Effector memory CD4-positive, alpha-beta T cell (primary cell): ENCODE results near the gene DDX60.

Experiments used
- DNase-seq, 3 donors: peaks; one replicate each; pipeline ENCODE4 v3.0.0-alpha.2; 2020
- H3K27ac ChIP-seq: 2 replicates; pipeline ENCODE4 v1.7.0; 2013; ENCODE audit warnings: mild to moderate bottlenecking, low read length, moderate library complexity; ENCODE audit not compliant: insufficient read depth, poor library complexity, severe bottlenecking
- H3K27me3 ChIP-seq: replicated peaks from 2 replicates; pipeline ENCODE4 v1.7.0; 2013; ENCODE audit warnings: mild to moderate bottlenecking, low read length; ENCODE audit not compliant: insufficient read depth, control insufficient read depth, poor library complexity, severe bottlenecking
- H3K36me3 ChIP-seq: 2 replicates; pipeline ENCODE4 v1.7.0; 2013; ENCODE audit warnings: mild to moderate bottlenecking, low read length, moderate library complexity; ENCODE audit not compliant: control insufficient read depth, insufficient read depth
- H3K4me1 ChIP-seq: 2 replicates; pipeline ENCODE4 v1.7.0; 2013; ENCODE audit warnings: low read length, mild to moderate bottlenecking; ENCODE audit not compliant: control insufficient read depth, insufficient read depth, poor library complexity, severe bottlenecking
- H3K4me3 ChIP-seq: 2 replicates; pipeline ENCODE4 v1.7.0; 2013; ENCODE audit warnings: low read length, low read depth, mild to moderate bottlenecking; ENCODE audit not compliant: insufficient read depth, poor library complexity, severe bottlenecking
- H3K9me3 ChIP-seq: 2 replicates; pipeline ENCODE4 v1.7.0; 2013; ENCODE audit warnings: mild to moderate bottlenecking, low read length, moderate library complexity; ENCODE audit not compliant: control insufficient read depth
- total RNA-seq, 3 donors: gene quantifications; one replicate each; lab custom pipeline; 2026; lab: John Stamatoyannopoulos, UW

Gene DDX60
- total RNA-seq: 75.4 to 103 (median 76.3) reads per million in 3 donors

DNA sequence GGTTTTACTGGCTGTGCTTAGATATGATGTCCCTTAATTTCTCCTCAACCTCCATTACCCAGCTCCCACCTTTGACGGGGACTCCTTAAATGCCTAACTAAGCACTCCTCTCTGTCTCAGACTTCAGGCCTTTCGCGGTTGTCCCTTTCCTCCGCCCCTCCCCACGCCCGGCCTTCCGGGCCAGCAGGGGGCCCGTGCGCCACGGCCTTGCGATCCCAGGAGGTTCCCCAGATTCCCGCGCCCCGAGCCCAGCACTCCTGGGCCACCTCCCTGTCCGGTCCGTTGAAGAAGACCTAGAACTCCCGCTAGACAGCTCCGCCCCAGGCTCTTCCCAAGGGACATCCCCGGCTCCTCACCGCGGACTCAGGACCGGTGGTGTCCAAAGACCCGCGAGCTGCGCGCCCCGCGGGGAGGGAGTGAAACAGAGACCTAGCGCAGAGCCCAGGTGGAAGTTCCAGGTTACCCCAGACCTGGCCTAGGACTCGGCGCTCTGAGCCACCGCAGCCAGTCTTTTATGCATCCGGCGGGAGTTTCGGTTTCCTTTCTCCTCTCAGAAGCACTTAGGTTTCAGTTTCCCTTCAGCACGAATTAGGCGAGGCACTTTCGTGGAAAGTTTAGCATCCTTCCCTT lies at the start of gene DDX60:
Gene DDX60, minus strand, starts transcription at position 487 of the 630 bp plus-strand sequence. CDS start 7,493 bp downstream, outside the sequence.
- peak within 1 kb of the TSS; percentile 95 for H3K27ac ChIP-seq
- peaks cover 7% of the 10 kb centered on the region for H3K4me1 ChIP-seq
- no peaks in the 10 kb centered on the region for H3K36me3 ChIP-seq
- no peaks in the 10 kb centered on the region for H3K27me3 ChIP-seq
- H3K4me3 ChIP-seq: peak within 1 kb of the TSS; percentile 93
- DNase-seq: peak; percentile 72 to 88 (median 87)
- no peaks in the 10 kb centered on the region for H3K9me3 ChIP-seq

- Histone ChIP-seq H3K27me3 (no peaks in the 10 kb centered on the region), H3K4me3 (no peak overlapping the region), H3K4me1 (no peaks in the 10 kb centered on the region), H3K36me3 (peaks cover 20% of the 10 kb centered on the region), H3K27ac (no peak overlapping the region), H3K9me3 (no peaks in the 10 kb centered on the region)
- DNase-seq: no peak
Observed at GRCh38 chr4:168367065-168367464, 48.5 kb upstream of the DDX60 start.

- Histone ChIP-seq H3K36me3 (peaks cover 52% of the 10 kb centered on the region), H3K27ac (no peak overlapping the region), H3K9me3 (no peaks in the 10 kb centered on the region), H3K27me3 (no peaks in the 10 kb centered on the region), H3K4me1 (no peaks in the 10 kb centered on the region), H3K4me3 (no peak overlapping the region)
- no peak for DNase-seq
Observed at GRCh38 chr4:168362025-168362401, 43.5 kb upstream of the DDX60 start.

DNA sequence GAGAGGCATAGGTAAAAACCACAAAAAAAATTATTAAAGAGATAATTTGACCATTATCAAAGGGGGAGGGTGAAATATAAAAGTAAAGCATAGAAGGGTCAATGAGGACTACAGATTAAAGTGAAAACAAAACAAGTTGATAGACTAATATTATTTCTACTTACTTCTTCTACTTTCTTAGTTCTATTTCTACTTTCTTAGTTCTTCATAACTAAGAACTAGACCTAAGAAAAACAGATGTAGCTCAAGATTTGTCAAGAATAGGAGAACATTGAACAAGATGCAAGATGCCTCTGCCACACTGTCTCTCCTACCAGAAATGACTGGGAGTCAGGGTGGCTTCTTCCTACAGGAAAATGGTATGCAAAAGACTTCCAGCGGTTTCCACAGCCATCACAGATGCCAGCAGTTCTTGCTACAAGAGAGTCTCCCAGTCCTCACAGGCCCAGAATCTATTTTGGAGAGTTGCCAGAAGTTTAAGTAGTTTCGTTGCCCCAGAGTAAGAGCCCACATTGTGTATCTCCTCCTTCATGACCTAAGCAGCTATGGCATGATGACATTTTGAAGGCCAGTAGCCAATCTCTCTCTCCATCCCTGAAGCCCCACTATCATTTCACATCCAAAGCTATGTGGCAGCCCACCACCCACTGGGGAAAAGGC lies 42.9 kb upstream of the DDX60 start:
- Histone ChIP-seq H3K36me3 (peaks cover 55% of the 10 kb centered on the region), H3K4me1 (no peaks in the 10 kb centered on the region), H3K27ac (no peak overlapping the region), H3K27me3 (no peaks in the 10 kb centered on the region), H3K4me3 (no peak overlapping the region), H3K9me3 (no peaks in the 10 kb centered on the region)
- DNase-seq: no peak

- H3K9me3 ChIP-seq: no peaks in the 10 kb centered on the region
- H3K27me3 ChIP-seq: no peaks in the 10 kb centered on the region
- no peak overlapping the region for H3K27ac ChIP-seq
- DNase-seq: no peak
- H3K36me3 ChIP-seq: peaks cover 55% of the 10 kb centered on the region
- no peak overlapping the region for H3K4me3 ChIP-seq
- no peaks in the 10 kb centered on the region for H3K4me1 ChIP-seq
Observed at GRCh38 chr4:168360271-168360670, 41.7 kb upstream of the DDX60 start.

DNA sequence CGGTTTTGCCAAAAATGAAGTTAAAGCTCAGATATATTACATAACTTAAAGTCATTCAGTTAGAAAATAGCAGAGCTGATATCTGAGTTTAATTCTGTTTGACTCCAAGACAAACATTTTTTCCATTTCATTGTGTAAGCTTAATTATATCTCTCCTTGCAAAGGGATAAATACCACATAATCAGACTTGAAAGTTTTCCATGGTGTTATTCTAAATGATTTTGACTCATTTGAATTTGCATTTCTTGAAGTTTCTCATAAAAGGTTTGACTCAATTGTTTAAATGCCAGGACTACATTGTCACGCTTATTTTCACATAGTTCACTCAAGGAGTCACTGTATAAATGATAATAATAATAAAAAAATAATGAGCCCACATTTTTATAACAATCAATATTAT lies 39.4 kb upstream of the DDX60 start:
- Histone ChIP-seq H3K36me3 (peaks cover 55% of the 10 kb centered on the region), H3K27me3 (no peaks in the 10 kb centered on the region), H3K4me3 (no peak overlapping the region), H3K4me1 (no peaks in the 10 kb centered on the region), H3K27ac (no peak overlapping the region), H3K9me3 (no peaks in the 10 kb centered on the region)
- no peak for DNase-seq

DNA sequence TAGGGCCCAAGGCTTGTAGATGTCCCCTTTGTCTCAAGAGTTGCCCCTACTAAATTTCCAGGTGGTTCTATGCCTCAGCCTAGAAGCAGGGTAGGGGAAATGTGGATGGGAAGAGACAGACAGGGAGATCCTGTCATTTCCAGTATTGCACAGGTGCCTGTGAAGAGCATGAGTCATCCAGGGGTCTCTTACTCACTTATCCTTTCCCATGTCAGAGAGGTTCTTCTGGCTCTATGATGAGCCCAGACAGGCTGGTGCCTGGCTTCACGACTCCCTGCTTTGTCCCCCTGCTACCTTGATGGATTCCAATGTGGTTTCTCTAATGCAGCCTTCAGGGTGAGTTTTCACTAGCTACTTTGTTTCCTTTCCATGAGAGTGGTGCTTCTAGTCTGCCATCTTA lies 35.2 kb upstream of the DDX60 start:
- Histone ChIP-seq H3K4me1 (no peaks in the 10 kb centered on the region), H3K27me3 (no peaks in the 10 kb centered on the region), H3K27ac (no peak overlapping the region), H3K9me3 (peaks cover 8% of the 10 kb centered on the region), H3K36me3 (peaks cover 17% of the 10 kb centered on the region), H3K4me3 (no peak overlapping the region)
- DNase-seq: no peak

DNA sequence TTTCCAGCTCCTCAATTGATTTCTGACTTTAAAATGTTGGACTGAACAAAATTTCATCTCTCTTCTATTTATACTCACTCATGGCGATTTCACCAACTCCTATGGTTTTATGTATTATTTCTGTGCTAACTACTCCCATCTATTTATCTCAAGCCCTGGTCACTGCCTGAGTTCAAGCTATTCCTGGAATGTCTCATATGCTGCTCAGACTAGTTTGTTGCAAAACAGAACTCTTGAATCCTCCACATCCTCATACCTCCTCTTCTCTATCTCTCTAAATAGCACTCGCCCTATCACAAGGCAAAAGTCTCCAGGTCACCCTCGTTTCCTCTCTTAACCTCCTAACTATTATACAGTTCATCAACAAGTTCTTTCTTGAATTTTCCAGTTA lies 19.0 kb upstream of the DDX60 start:
- H3K4me1 ChIP-seq: no peaks in the 10 kb centered on the region

GRCh38 chr4:168336837-168337549 lies 18.4 kb upstream of the DDX60 start:
- no peak for DNase-seq
- Histone ChIP-seq H3K4me3 (no peak overlapping the region), H3K9me3 (no peaks in the 10 kb centered on the region), H3K36me3 (no peaks in the 10 kb centered on the region), H3K27ac (no peak overlapping the region), H3K4me1 (no peaks in the 10 kb centered on the region), H3K27me3 (no peaks in the 10 kb centered on the region)

More for the DNA sequence above, 19.0 kb upstream of the DDX60 start:
- Histone ChIP-seq H3K9me3 (no peaks in the 10 kb centered on the region), H3K27ac (no peak overlapping the region), H3K4me3 (no peak overlapping the region), H3K36me3 (no peaks in the 10 kb centered on the region), H3K27me3 (no peaks in the 10 kb centered on the region)
- no peak for DNase-seq

- DNase-seq: no peak
- Histone ChIP-seq H3K36me3 (no peaks in the 10 kb centered on the region), H3K27me3 (no peaks in the 10 kb centered on the region), H3K9me3 (no peaks in the 10 kb centered on the region), H3K4me3 (no peak overlapping the region), H3K27ac (no peak overlapping the region), H3K4me1 (no peaks in the 10 kb centered on the region)
Observed at GRCh38 chr4:168335621-168336020, 17.1 kb upstream of the DDX60 start.
